GM18520 (cell line): ENCODE results near the gene UMODL1.

Experiments
- ATAC-seq: cut with Tn5 transposase; IDR thresholded peaks from one replicate; pipeline ENCODE4 v1.9.1; 2021; ENCODE audit not compliant: unreplicated experiment

Gene UMODL1

GRCh38 chr21:42148584-42148983 lies 77.5 kb downstream of the UMODL1 start:
- ATAC-seq, result no peak

GRCh38 chr21:42149656-42150473 lies 78.7 kb downstream of the UMODL1 start:
- ATAC-seq, result no peak

GRCh38 chr21:42150474-42151085 lies 79.5 kb downstream of the UMODL1 start:
- ATAC-seq, result no peak

GRCh38 chr21:42151148-42151947 lies 80.2 kb downstream of the UMODL1 start:
- no peak for ATAC-seq

- ATAC-seq, result no peak
These were observed 80.8 kb downstream of the UMODL1 start for GRCh38 chr21:42151948-42152220.

- no peak for ATAC-seq
These were observed 82.0 kb downstream of the UMODL1 start for GRCh38 chr21:42153046-42153686.

GRCh38 chr21:42153746-42154145 lies 82.6 kb downstream of the UMODL1 start:
- ATAC-seq, result no peak

- ATAC-seq, result no peak
These were observed 83.3 kb downstream of the UMODL1 start for GRCh38 chr21:42154237-42155044.

GRCh38 chr21:42155045-42155855 lies 84.1 kb downstream of the UMODL1 start:
- no peak for ATAC-seq

- ATAC-seq, result no peak
These were observed 85.8 kb downstream of the UMODL1 start for GRCh38 chr21:42156690-42157605.

GRCh38 chr21:42157606-42158310 lies 86.6 kb downstream of the UMODL1 start:
- no peak for ATAC-seq

GRCh38 chr21:42158846-42159245 lies 87.7 kb downstream of the UMODL1 start:
- ATAC-seq, result no peak

GRCh38 chr21:42159560-42160110 lies 88.5 kb downstream of the UMODL1 start:
- ATAC-seq, result no peak

GRCh38 chr21:42160111-42160721 lies 89.1 kb downstream of the UMODL1 start:
- ATAC-seq, result no peak

- no peak for ATAC-seq
These were observed 89.6 kb downstream of the UMODL1 start for GRCh38 chr21:42160765-42161164.

GRCh38 chr21:42161401-42161955 lies 90.4 kb downstream of the UMODL1 start:
- ATAC-seq, result no peak
